Neural cell (in vitro differentiated cells): ENCODE data around the gene CD200R1L. TPM values are rescaled to one million over a fixed set of nuclear protein-coding genes. Genes with fewer than 3 reads are reported as not detected.

ENCODE experiments used
- H2AFZ ChIP-seq: fragments of 200-600, 300-800 bp; sonication (generic), shearing (Covaris generic); 2 replicates; pipeline ENCODE4 v1.6.0; 2014; ENCODE audit warnings: low read depth, mild to moderate bottlenecking, antibody characterized with exemption, low read length, moderate library complexity
- H3F3A ChIP-seq: fragments of 200-600 bp; shearing (Covaris generic); 2 replicates; pipeline ENCODE4 v1.6.1; 2016; ENCODE audit warnings: mild to moderate bottlenecking, moderate library complexity, mixed read lengths, antibody characterized with exemption, low read length; ENCODE audit not compliant: insufficient read depth, poor library complexity, severe bottlenecking
- H3K27ac ChIP-seq: fragments of 200-600, 300-800 bp; sonication (generic), shearing (Covaris generic); 2 replicates; pipeline ENCODE4 v1.5.1; 2014; ENCODE audit warnings: mild to moderate bottlenecking, low read length, moderate library complexity
- H3K27me3 ChIP-seq: fragments of 300-800, 200-600 bp; sonication (generic), shearing (Covaris generic); 2 replicates; pipeline ENCODE4 v1.6.0; 2014; ENCODE audit warnings: mild to moderate bottlenecking, low read depth, low read length, moderate library complexity; ENCODE audit not compliant: insufficient read depth
- H3K36me3 ChIP-seq: fragments of 300-800, 200-600 bp; sonication (generic), shearing (Covaris generic); 2 replicates; pipeline ENCODE4 v1.5.1; 2014; ENCODE audit warnings: mild to moderate bottlenecking, antibody characterized with exemption, low read length, moderate library complexity; ENCODE audit not compliant: insufficient read depth
- H3K4me2 ChIP-seq: fragments of 300-800, 200-600 bp; sonication (generic), shearing (Covaris generic); 2 replicates; pipeline ENCODE4 v1.6.0; 2014; ENCODE audit warnings: mild to moderate bottlenecking, low read length
- H3K4me3 ChIP-seq: fragments of 300-800, 200-600 bp; sonication (generic), shearing (Covaris generic); 2 replicates; pipeline ENCODE4 v1.5.1; 2014; ENCODE audit warnings: mild to moderate bottlenecking, low read length, moderate library complexity
- H3K79me2 ChIP-seq: fragments of 200-600 bp; shearing (Covaris generic); replicated peaks from 2 replicates; pipeline ENCODE4 v1.6.0; 2014; ENCODE audit warnings: mild to moderate bottlenecking, low read length, moderate library complexity; ENCODE audit not compliant: insufficient read depth
- H3K9ac ChIP-seq: fragments of 300-800, 200-600 bp; sonication (generic), shearing (Covaris generic); 2 replicates; pipeline ENCODE4 v1.6.1; 2016; ENCODE audit warnings: mild to moderate bottlenecking, low read length, mixed read lengths
- H3K9me2 ChIP-seq: fragments of 200-600 bp; shearing (Covaris generic); 2 replicates; pipeline ENCODE4 v1.6.1; 2016; ENCODE audit warnings: mild to moderate bottlenecking, low read length, mixed read lengths; ENCODE audit not compliant: insufficient read depth
- H3K9me3 ChIP-seq: fragments of 200-600, 300-800 bp; sonication (generic), shearing (Covaris generic); 2 replicates; pipeline ENCODE4 v1.6.1; 2016; ENCODE audit warnings: mild to moderate bottlenecking, mixed run types, low read length, moderate library complexity, mixed read lengths
- H4K20me1 ChIP-seq: fragments of 200-600 bp; shearing (Covaris generic); 2 replicates; pipeline ENCODE4 v1.6.1; 2016; ENCODE audit warnings: mild to moderate bottlenecking, mixed run types; ENCODE audit not compliant: insufficient read depth
- CTCF ChIP-seq: fragments of 450-650 bp; IDR thresholded peaks from 2 replicates; pipeline ENCODE4 v1.5.1; 2014; ENCODE audit warnings: antibody characterized with exemption, mild to moderate bottlenecking, moderate library complexity; ENCODE audit not compliant: poor library complexity, severe bottlenecking
- EP300 ChIP-seq: fragments of 450-650 bp; conservative IDR thresholded peaks from 2 replicates; pipeline ENCODE4 v1.6.1; 2014; ENCODE audit warnings: antibody characterized with exemption, mild to moderate bottlenecking, moderate library complexity; ENCODE audit not compliant: poor library complexity, severe bottlenecking
- EZH2 ChIP-seq: fragments of 200-600, 300-800 bp; shearing (Covaris generic), sonication (generic); IDR thresholded peaks from 2 replicates; pipeline ENCODE4 v1.6.1; 2014; ENCODE audit warnings: antibody characterized with exemption, low read length, borderline replicate concordance, mild to moderate bottlenecking; ENCODE audit not compliant: insufficient read depth, poor library complexity, severe bottlenecking
- MXI1 ChIP-seq: fragments of 450-650 bp; conservative IDR thresholded peaks from 2 replicates; pipeline ENCODE4 v1.6.1; 2014; ENCODE audit warnings: antibody characterized with exemption, mild to moderate bottlenecking; ENCODE audit not compliant: poor library complexity, severe bottlenecking
- POLR2AphosphoS5 ChIP-seq: IDR thresholded peaks from 2 replicates; pipeline ENCODE4 v1.6.1; 2012
- RAD21 ChIP-seq: fragments of 450-650 bp; conservative IDR thresholded peaks from 2 replicates; pipeline ENCODE4 v1.6.1; 2014; ENCODE audit warnings: antibody characterized with exemption, mild to moderate bottlenecking, moderate library complexity
- REST ChIP-seq: IDR thresholded peaks from 2 replicates; pipeline ENCODE4 v1.6.1; 2012; ENCODE audit warnings: borderline replicate concordance
- SMC3 ChIP-seq: fragments of 450-650 bp; conservative IDR thresholded peaks from 2 replicates; pipeline ENCODE4 v1.6.1; 2014; ENCODE audit warnings: antibody characterized with exemption, mild to moderate bottlenecking, moderate library complexity; ENCODE audit not compliant: poor library complexity
- TAF1 ChIP-seq: IDR thresholded peaks from 2 replicates; pipeline ENCODE4 v1.6.1; 2012; ENCODE audit warnings: low read depth
- polyA plus RNA-seq: library from polyadenylated mRNA; depleted of rRNA; stranded (reverse); fragments of >200 nt; gene quantifications from 2 replicates; pipeline ENCODE4 v1.2.3, GENCODE V29; 2014

The CD200R1L gene
- polyA plus RNA-seq, 1 donor from 2014 or later: not detected

GRCh38 chr3:112806903-112807302 is 39.8 kb downstream of the CD200R1L start:
- Histone ChIP-seq H3K79me2 (no peaks in the 10 kb centered on the region), H3K4me3 (no peak overlapping the region), H3K36me3 (no peaks in the 10 kb centered on the region), H3K4me2 (no peak overlapping the region), H3K27ac (no peak overlapping the region), H3K27me3 (no peaks in the 10 kb centered on the region), H3K9me2 (no peaks in the 10 kb centered on the region), H2AFZ (no peak overlapping the region), H3K9me3 (no peaks in the 10 kb centered on the region), H3K9ac (no peak overlapping the region), H3F3A (no peaks in the 10 kb centered on the region), H4K20me1 (no peaks in the 10 kb centered on the region)
- TF ChIP-seq SMC3 (no peak), EP300 (no peak), CTCF (no peak), TAF1 (no peak), EZH2 (no peak), RAD21 (no peak), REST (no peak)

GRCh38 chr3:112805126-112805525 is 41.5 kb downstream of the CD200R1L start:
- Histone ChIP-seq H2AFZ (no peak overlapping the region), H3K27ac (no peak overlapping the region), H3K9me2 (no peaks in the 10 kb centered on the region), H3K4me3 (no peak overlapping the region), H3K79me2 (no peaks in the 10 kb centered on the region), H3F3A (no peaks in the 10 kb centered on the region), H3K9ac (no peak overlapping the region), H3K9me3 (no peaks in the 10 kb centered on the region), H3K4me2 (no peak overlapping the region), H4K20me1 (no peaks in the 10 kb centered on the region), H3K27me3 (no peaks in the 10 kb centered on the region), H3K36me3 (no peaks in the 10 kb centered on the region)
- TF ChIP-seq EZH2: no peak

GRCh38 chr3:112804021-112804420 is 42.6 kb downstream of the CD200R1L start:
- Histone ChIP-seq H3K36me3 (no peaks in the 10 kb centered on the region), H3K27ac (no peak overlapping the region), H3F3A (no peaks in the 10 kb centered on the region), H3K4me2 (no peak overlapping the region), H4K20me1 (no peaks in the 10 kb centered on the region), H3K79me2 (no peaks in the 10 kb centered on the region), H2AFZ (no peak overlapping the region), H3K4me3 (no peak overlapping the region), H3K9me2 (no peaks in the 10 kb centered on the region), H3K9me3 (no peaks in the 10 kb centered on the region), H3K9ac (no peak overlapping the region), H3K27me3 (no peaks in the 10 kb centered on the region)
- TF ChIP-seq EZH2 (no peak), MXI1 (no peak), EP300 (no peak), REST (no peak), RAD21 (no peak), POLR2AphosphoS5 (no peak)
